Gastroesophageal sphincter (tissue), 4 donors: ENCODE measurements around the gene C12orf60. TPM values are rescaled to one million over a fixed set of nuclear protein-coding genes. Genes with fewer than 3 reads are reported as not detected.

Source experiments
- ATAC-seq: fragments of 150-250 bp; one replicate; pipeline ENCODE4 v1.9.1; 2016; ENCODE audit warnings: mild to moderate bottlenecking, moderate library complexity
- H3K27ac ChIP-seq, 4 donors: fragments of 200-600 bp; sonication (generic) in 3 of 4; 1 replicate in 3 of 4; 2 replicates in 1 of 4; pipeline ENCODE4 v1.5.1; 2016 to 2019
- H3K27me3 ChIP-seq: fragments of 200-600 bp; sonication (generic); one replicate; pipeline ENCODE4 v1.5.1; 2019
- H3K36me3 ChIP-seq, 2 donors: fragments of 200-600 bp; sonication (generic); one replicate each; pipeline ENCODE4 v1.5.1; 2019; ENCODE audit warnings: control low read depth in 1 of 2
- H3K4me1 ChIP-seq, 3 donors: fragments of 200-600 bp; sonication (generic); 1 replicate in 2 of 3; 2 replicates in 1 of 3; pipeline ENCODE4 v1.5.1; 2016 to 2019; ENCODE audit warnings: control low read depth in 2 of 3
- H3K4me3 ChIP-seq, 2 donors: fragments of 200-600 bp; sonication (generic); one replicate each; pipeline ENCODE4 v1.5.1; 2019; ENCODE audit warnings: mild to moderate bottlenecking in 1 of 2, moderate library complexity in 1 of 2
- H3K9me3 ChIP-seq, 3 donors: fragments of 200-600 bp; sonication (generic); one replicate each; pipeline ENCODE4 v1.5.1; 2017 to 2019; ENCODE audit warnings: control low read depth in 2 of 3
- CTCF ChIP-seq, 4 experiments: fragments of 200-600 bp in 2 of 4; fragments of 450-650 bp in 2 of 4; sonication (generic) in 1 of 4; IDR thresholded peaks; one replicate each; pipeline ENCODE4 v1.5.1; 2017 to 2019; ENCODE audit warnings: antibody characterized with exemption in 4 of 4, mild to moderate bottlenecking in 2 of 4, moderate library complexity in 2 of 4
- EP300 ChIP-seq: sonication (generic); formaldehyde crosslinking; IDR thresholded peaks from one replicate; pipeline ENCODE4 v1.6.1; 2017; ENCODE audit warnings: antibody characterized with exemption, mild to moderate bottlenecking
- POLR2A ChIP-seq, 2 donors: fragments of 450-650 bp; IDR thresholded peaks; one replicate each; pipeline ENCODE4 v1.6.1; 2017; ENCODE audit warnings: antibody characterized with exemption in 2 of 2, mild to moderate bottlenecking in 2 of 2, moderate library complexity in 1 of 2
- POLR2AphosphoS5 ChIP-seq: sonication (generic); formaldehyde crosslinking; IDR thresholded peaks from one replicate; pipeline ENCODE4 v1.6.1; 2017; ENCODE audit warnings: antibody characterized with exemption
- WGBS, 2 donors: methylation state at CpG; one replicate each; pipeline ENCODE4 v1.1.5; 2018; ENCODE audit warnings: low coverage in 1 of 2; 5-methylcytosine and 5-hydroxymethylcytosine counted together
- total RNA-seq, 4 donors: library from RNA; depleted of rRNA; stranded (reverse); fragments of >200 nt; gene quantifications; one replicate each; pipeline ENCODE4 v1.1.0, GENCODE V29; 2016

C12orf60 gene
- total RNA-seq, 4 donors from 2014 or later: 0.40 to 1.5 (median 1.0) TPM

DNA sequence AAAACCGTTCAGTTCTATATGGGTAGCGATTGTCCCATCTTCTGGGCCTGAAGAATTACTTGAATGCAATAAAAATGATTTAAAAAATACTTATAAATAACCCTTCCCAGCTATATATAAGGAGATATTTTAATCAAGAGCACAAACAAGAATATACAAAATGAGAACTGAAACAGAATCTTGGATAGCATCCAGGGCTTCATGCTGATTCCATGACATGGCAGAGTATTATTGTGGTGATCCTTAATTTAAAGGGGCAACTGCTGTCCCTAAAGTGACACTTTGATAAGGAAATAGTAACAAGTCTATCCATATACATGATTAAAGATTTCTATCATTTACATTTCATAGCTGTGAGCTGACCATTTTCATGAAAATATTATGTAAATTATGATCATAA, 19.0 kb upstream of the C12orf60 start:
- no peaks in the 10 kb centered on the region for H3K27me3 ChIP-seq
- H3K4me1 ChIP-seq: no peaks in the 10 kb centered on the region
- H3K36me3 ChIP-seq: peaks cover 8 to 51% of the 10 kb centered on the region in 2 donors
- H3K4me3 ChIP-seq: no peak overlapping the region
- TF ChIP-seq POLR2A (IDR thresholded peaks at IDR 0.05) (no peak), POLR2AphosphoS5 (no peak), EP300 (no peak), CTCF (IDR thresholded peaks at IDR 0.05) (no peak)
- no peak overlapping the region for H3K27ac ChIP-seq
- no peak for ATAC-seq
- no peaks in the 10 kb centered on the region for H3K9me3 ChIP-seq
- WGBS, 2 donors: 64 to 91% methylated on average over 2 of the region's 2 CpGs

- ATAC-seq: no peak
- H3K4me3 ChIP-seq: no peak overlapping the region
- no peak for TF ChIP-seq EP300
- TF ChIP-seq CTCF (IDR thresholded peaks at IDR 0.05): no peak
- TF ChIP-seq POLR2AphosphoS5: no peak
- TF ChIP-seq POLR2A (IDR thresholded peaks at IDR 0.05): no peak
- H3K36me3 ChIP-seq: peaks cover 8 to 62% of the 10 kb centered on the region in 2 donors
- no peaks in the 10 kb centered on the region for H3K27me3 ChIP-seq
- 91 to 92% methylated on average over 3 of the region's 3 CpGs for WGBS, 2 donors
- no peaks in the 10 kb centered on the region for H3K9me3 ChIP-seq
- no peaks in the 10 kb centered on the region for H3K4me1 ChIP-seq
- no peak overlapping the region for H3K27ac ChIP-seq
These were observed 17.9 kb upstream of the C12orf60 start for GRCh38 chr12:14785568-14785967.

- Histone ChIP-seq H3K36me3 (peaks cover 8 to 96% of the 10 kb centered on the region in 2 donors), H3K27ac (no peak overlapping the region), H3K27me3 (no peaks in the 10 kb centered on the region), H3K9me3 (no peaks in the 10 kb centered on the region), H3K4me3 (no peak overlapping the region), H3K4me1 (peaks cover 0 to 7% (median 0%) of the 10 kb centered on the region in 3 donors)
- ATAC-seq: no peak
- TF ChIP-seq CTCF (IDR thresholded peaks at IDR 0.05): no peak
- TF ChIP-seq POLR2A (IDR thresholded peaks at IDR 0.05): no peak
- TF ChIP-seq POLR2AphosphoS5: no peak
- no peak for TF ChIP-seq EP300
- 64 to 65% methylated on average over 4 of the region's 4 CpGs for WGBS, 2 donors
These were observed 8.4 kb upstream of the C12orf60 start for GRCh38 chr12:14795028-14795448.

DNA sequence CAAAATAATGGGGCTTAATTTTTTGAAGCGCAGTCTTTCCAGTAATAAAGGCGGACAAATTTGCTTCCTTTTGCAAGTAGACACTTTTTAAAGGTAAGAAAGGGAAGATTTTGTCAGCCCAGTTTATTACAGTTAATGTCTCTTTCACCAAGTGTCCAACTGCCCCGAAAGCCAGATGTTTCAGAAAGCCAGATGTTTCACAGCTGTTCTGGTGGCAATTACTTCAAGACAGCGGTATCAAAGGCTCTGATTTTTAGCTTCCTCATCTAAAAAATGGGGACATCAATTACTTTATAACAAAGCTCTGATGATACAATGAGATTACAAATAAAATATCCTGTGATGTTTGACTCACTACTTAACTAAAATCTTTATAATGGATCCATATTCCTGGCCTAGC, 1.2 kb upstream of the C12orf60 start:
- Histone ChIP-seq H3K9me3 (no peaks in the 10 kb centered on the region), H3K4me1 (peaks cover 0 to 30% (median 6%) of the 10 kb centered on the region in 3 donors), H3K36me3 (peaks cover 0 to 27% of the 10 kb centered on the region in 2 donors), H3K4me3 (peak overlapping the region; percentile 55 to 66), H3K27ac (peak overlapping the region in 2 of 4 donors; percentile 87 to 95), H3K27me3 (no peaks in the 10 kb centered on the region)
- no peak for ATAC-seq
- WGBS, 2 donors: 58 to 59% methylated on average over 4 of the region's 4 CpGs
- TF ChIP-seq POLR2AphosphoS5: no peak
- TF ChIP-seq EP300: no peak
- no peak for TF ChIP-seq POLR2A (IDR thresholded peaks at IDR 0.05)
- no peak for TF ChIP-seq CTCF (IDR thresholded peaks at IDR 0.05)

- ATAC-seq: no peak
- peak overlapping the region; percentile 65 to 95 (median 89) for H3K27ac ChIP-seq
- H3K27me3 ChIP-seq: no peaks in the 10 kb centered on the region
- H3K9me3 ChIP-seq: no peaks in the 10 kb centered on the region
- H3K36me3 ChIP-seq: peaks cover 0 to 23% of the 10 kb centered on the region in 2 donors
- peaks cover 0 to 30% (median 6%) of the 10 kb centered on the region in 3 donors for H3K4me1 ChIP-seq
- no peak for TF ChIP-seq EP300
- no peak for TF ChIP-seq POLR2A (IDR thresholded peaks at IDR 0.05)
- TF ChIP-seq CTCF (IDR thresholded peaks at IDR 0.05): no peak
- no peak for TF ChIP-seq POLR2AphosphoS5
- WGBS, 2 donors: 0% methylated on average over 5 to 7 of the region's 7 CpGs
- peak overlapping the region; percentile 55 to 66 for H3K4me3 ChIP-seq
These were observed 804 bp upstream of the C12orf60 start for GRCh38 chr12:14802721-14803010.
